Measurements from ENCODE around the gene CORO6. TPM values are rescaled to one million over a fixed set of nuclear protein-coding genes. Genes with fewer than 3 reads are reported as not detected.

Gene CORO6
- total and polyA plus RNA-seq, 2 experiments from 2014 or later: 2.6 to 5.2 TPM

- Histone ChIP-seq H3K27ac (ENCODE audit: low read depth) (no peak overlapping the region), H2AFZ (no peak overlapping the region), H3K4me3 (no peak overlapping the region), H3F3A (replicated peaks; ENCODE audit: low read depth) (0 out of 2 replicates have a peak, but pooled peaks cover 9% of the 10 kb centered on the region), H3K4me1 (ENCODE audit: insufficient read depth) (peaks cover 26% of the 10 kb centered on the region; the same call in 1 of the 2 replicates), H4K20me1 (replicated peaks; ENCODE audit: insufficient read depth) (peaks cover 6% of the 10 kb centered on the region; the same call in 1 of the 2 replicates), H3K9me2 (ENCODE audit: insufficient read depth) (no peaks in the 10 kb centered on the region), H3K79me2 (replicated peaks; ENCODE audit: insufficient read depth) (peaks cover 22% of the 10 kb centered on the region), H3K36me3 (ENCODE audit: insufficient read depth) (no peaks in the 10 kb centered on the region), H3K27me3 (ENCODE audit: insufficient read depth) (no peaks in the 10 kb centered on the region), H3K4me2 (no peak overlapping the region)
- TF ChIP-seq ZNF114 (CRISPR knock-in tag; IDR thresholded peaks at IDR 0.05) (no peak), ETS1 (IDR thresholded peaks at IDR 0.05) (no peak), JUNB (IDR thresholded peaks at IDR 0.05; ENCODE audit: unreplicated experiment) (no peak), ZNF331 (CRISPR knock-in tag; IDR thresholded peaks at IDR 0.05; ENCODE audit: low read depth) (no peak), CREB1 (CRISPR knock-in tag; IDR thresholded peaks at IDR 0.05; ENCODE audit: low read depth) (no peak)
- TF ChIP-seq, protein P1, sequence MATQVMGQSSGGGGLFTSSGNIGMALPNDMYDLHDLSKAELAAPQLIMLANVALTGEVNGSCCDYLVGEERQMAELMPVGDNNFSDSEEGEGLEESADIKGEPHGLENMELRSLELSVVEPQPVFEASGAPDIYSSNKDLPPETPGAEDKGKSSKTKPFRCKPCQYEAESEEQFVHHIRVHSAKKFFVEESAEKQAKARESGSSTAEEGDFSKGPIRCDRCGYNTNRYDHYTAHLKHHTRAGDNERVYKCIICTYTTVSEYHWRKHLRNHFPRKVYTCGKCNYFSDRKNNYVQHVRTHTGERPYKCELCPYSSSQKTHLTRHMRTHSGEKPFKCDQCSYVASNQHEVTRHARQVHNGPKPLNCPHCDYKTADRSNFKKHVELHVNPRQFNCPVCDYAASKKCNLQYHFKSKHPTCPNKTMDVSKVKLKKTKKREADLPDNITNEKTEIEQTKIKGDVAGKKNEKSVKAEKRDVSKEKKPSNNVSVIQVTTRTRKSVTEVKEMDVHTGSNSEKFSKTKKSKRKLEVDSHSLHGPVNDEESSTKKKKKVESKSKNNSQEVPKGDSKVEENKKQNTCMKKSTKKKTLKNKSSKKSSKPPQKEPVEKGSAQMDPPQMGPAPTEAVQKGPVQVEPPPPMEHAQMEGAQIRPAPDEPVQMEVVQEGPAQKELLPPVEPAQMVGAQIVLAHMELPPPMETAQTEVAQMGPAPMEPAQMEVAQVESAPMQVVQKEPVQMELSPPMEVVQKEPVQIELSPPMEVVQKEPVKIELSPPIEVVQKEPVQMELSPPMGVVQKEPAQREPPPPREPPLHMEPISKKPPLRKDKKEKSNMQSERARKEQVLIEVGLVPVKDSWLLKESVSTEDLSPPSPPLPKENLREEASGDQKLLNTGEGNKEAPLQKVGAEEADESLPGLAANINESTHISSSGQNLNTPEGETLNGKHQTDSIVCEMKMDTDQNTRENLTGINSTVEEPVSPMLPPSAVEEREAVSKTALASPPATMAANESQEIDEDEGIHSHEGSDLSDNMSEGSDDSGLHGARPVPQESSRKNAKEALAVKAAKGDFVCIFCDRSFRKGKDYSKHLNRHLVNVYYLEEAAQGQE (IDR thresholded peaks at IDR 0.05; ENCODE audit: unreplicated experiment): no peak
- H3K36me3 Mint-ChIP-seq (ENCODE audit: low read depth): peaks cover 28% of the 10 kb centered on the region
- H3K4me1 Mint-ChIP-seq: peaks cover 32% of the 10 kb centered on the region
- H3K9me3 Mint-ChIP-seq: no peaks in the 10 kb centered on the region
- DNase-seq (ENCODE audit: low spot score) (no peak), ATAC-seq (no peak)
- H3K27ac Mint-ChIP-seq: no peak overlapping the region
- H3K27me3 Mint-ChIP-seq (ENCODE audit: insufficient read depth, low read depth, poor library complexity): peaks cover 4% of the 10 kb centered on the region
- no peak overlapping the region for H3K4me3 Mint-ChIP-seq
These were observed 41.0 kb downstream of the CORO6 start for GRCh38 chr17:29581583-29582253.

DNA sequence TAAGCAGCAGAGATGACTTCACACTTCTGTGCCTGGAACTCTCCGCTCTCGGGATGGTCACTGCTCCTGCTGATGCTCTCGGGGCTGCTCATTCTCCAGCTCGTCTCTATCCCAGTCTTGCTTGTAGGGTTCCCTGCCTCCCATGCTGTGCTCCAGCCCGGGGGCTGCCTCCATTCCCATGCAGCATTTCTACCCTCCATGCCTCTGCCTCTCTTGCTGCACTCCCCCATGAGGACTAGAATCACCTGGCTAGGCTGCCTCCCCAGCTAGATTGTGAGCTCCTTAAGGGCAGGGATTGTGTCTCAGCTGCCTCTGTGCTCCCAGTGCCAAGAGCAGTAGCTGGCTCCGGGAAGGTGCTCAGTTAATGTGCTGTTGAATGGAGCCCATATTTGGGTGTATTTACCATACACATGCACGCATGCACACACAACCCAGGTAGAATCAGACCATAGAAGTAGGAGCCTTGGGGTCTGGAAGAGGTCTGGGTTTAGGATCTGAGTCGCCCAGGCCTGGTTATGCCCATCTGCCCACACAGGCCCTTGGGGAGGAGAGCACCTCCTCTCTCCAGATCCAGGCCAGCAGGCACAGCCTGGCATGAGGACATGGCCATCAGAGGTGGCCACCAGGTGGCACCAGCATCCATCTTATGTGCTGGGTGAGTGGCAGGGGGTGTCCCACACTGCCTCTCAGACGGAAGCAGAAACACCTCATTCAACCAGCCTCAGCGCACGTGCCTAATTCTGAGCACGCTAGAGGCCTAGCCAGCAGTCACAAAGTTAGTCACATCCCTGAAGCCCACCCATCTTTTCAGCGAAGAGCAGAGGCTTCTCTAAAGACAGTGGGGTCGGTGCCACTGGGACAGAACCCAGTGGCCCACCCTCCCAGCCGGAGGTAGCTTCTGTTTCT lies 42.6 kb downstream of the CORO6 start:
- H3K27me3 Mint-ChIP-seq (ENCODE audit: insufficient read depth, low read depth, poor library complexity): peaks cover 6% of the 10 kb centered on the region
- Histone ChIP-seq H3F3A (replicated peaks; ENCODE audit: low read depth) (0 out of 2 replicates have a peak, but pooled peaks cover 9% of the 10 kb centered on the region), H3K36me3 (ENCODE audit: insufficient read depth) (no peaks in the 10 kb centered on the region; the same call in 1 of the 2 replicates), H3K4me1 (ENCODE audit: insufficient read depth) (peaks cover 19% of the 10 kb centered on the region; the same call in 1 of the 2 replicates), H3K4me2 (no peak overlapping the region), H3K9me2 (ENCODE audit: insufficient read depth) (no peaks in the 10 kb centered on the region), H4K20me1 (replicated peaks; ENCODE audit: insufficient read depth) (peaks cover 6% of the 10 kb centered on the region; the same call in 1 of the 2 replicates), H3K4me3 (no peak overlapping the region), H2AFZ (no peak overlapping the region), H3K27me3 (ENCODE audit: insufficient read depth) (no peaks in the 10 kb centered on the region), H3K79me2 (replicated peaks; ENCODE audit: insufficient read depth) (peaks cover 6% of the 10 kb centered on the region; the same call in 1 of the 2 replicates), H3K27ac (ENCODE audit: low read depth) (0 out of 2 replicates have a peak overlapping the region, but pooled peaks have one; percentile 19)
- DNase-seq (ENCODE audit: low spot score) (peak; percentile 91), ATAC-seq (peak; percentile 86)
- H3K4me1 Mint-ChIP-seq: peaks cover 22% of the 10 kb centered on the region
- H3K36me3 Mint-ChIP-seq (ENCODE audit: low read depth): peaks cover 34% of the 10 kb centered on the region
- H3K27ac Mint-ChIP-seq: peak overlapping the region; percentile 33; the same call in 1 of the 2 replicates
- no peak for TF ChIP-seq JUNB (IDR thresholded peaks at IDR 0.05; ENCODE audit: unreplicated experiment)
- TF ChIP-seq CTCF (conservative IDR thresholded peaks at IDR 0.05; ENCODE audit: low read depth in 2 of 2): peak; percentile 82 to 99
- no peaks in the 10 kb centered on the region for H3K9me3 Mint-ChIP-seq
- H3K4me3 Mint-ChIP-seq: no peak overlapping the region
